OCI-M2 (cell line): Measurements from ENCODE around the gene MASP2.
"Not testable (repeated sequence)": the region's sequence is repeated elsewhere in the genome, so short reads cannot be mapped to it uniquely, and the experiment has no call there.

Experiments used
- DNase-seq: peaks from one replicate; lab custom pipeline; 2025; ENCODE audit not compliant: unreplicated experiment; lab: John Stamatoyannopoulos, UW

The MASP2 gene

GRCh38 chr1:11039351-11040104 lies 7.5 kb downstream of the MASP2 start:
- DNase-seq: no peak

- peak; percentile 65 for DNase-seq
Measured at GRCh38 chr1:11037740-11038182, 9.3 kb downstream of the MASP2 start.

- DNase-seq: not testable (repeated sequence)
Measured at GRCh38 chr1:11037019-11037739, 9.9 kb downstream of the MASP2 start.

- no peak for DNase-seq
Measured at GRCh38 chr1:11031624-11032262, 15.3 kb downstream of the MASP2 start.

GRCh38 chr1:11030865-11031264 lies 16.2 kb downstream of the MASP2 start:
- DNase-seq: no peak

GRCh38 chr1:11028018-11028417 lies 19.0 kb downstream of the MASP2 start:
- no peak for DNase-seq

- DNase-seq: no peak
Measured at GRCh38 chr1:11027316-11027715, 19.7 kb downstream of the MASP2 start.

GRCh38 chr1:11026903-11027302 lies 20.1 kb downstream of the MASP2 start:
- DNase-seq: no peak

GRCh38 chr1:11026052-11026451 lies 21.0 kb downstream of the MASP2 start:
- no peak for DNase-seq

GRCh38 chr1:11025618-11026017 lies 21.4 kb downstream of the MASP2 start:
- DNase-seq: no peak

- DNase-seq: no peak
Measured at GRCh38 chr1:11024874-11025203, 22.2 kb downstream of the MASP2 start.

GRCh38 chr1:11024154-11024873 lies 22.7 kb downstream of the MASP2 start:
- DNase-seq: no peak

- no peak for DNase-seq
Measured at GRCh38 chr1:11023201-11023600, 23.8 kb downstream of the MASP2 start.

- no peak for DNase-seq
Measured at GRCh38 chr1:11019971-11020370, 27.1 kb downstream of the MASP2 start.

- not testable (repeated sequence) for DNase-seq
Measured at GRCh38 chr1:11019358-11019757, 27.7 kb downstream of the MASP2 start.

GRCh38 chr1:11013160-11013531 lies 33.9 kb downstream of the MASP2 start:
- DNase-seq: no peak

GRCh38 chr1:11012260-11013159 lies 34.5 kb downstream of the MASP2 start, which contains the start of gene TARDBP:
TARDBP (plus strand) TSS chr1:11012654; CDS start chr1:11013728, 1,074 bp downstream.
- peak; percentile 85 for DNase-seq

GRCh38 chr1:11000526-11000925 lies 46.5 kb downstream of the MASP2 start:
- DNase-seq: no peak

- no peak for DNase-seq
Measured at GRCh38 chr1:10996100-10996499, 50.9 kb downstream of the MASP2 start.

GRCh38 chr1:10992864-10993263 lies 54.2 kb downstream of the MASP2 start:
- DNase-seq: no peak
